ENCODE data around the gene TCFL5. TPM values are rescaled to one million over a fixed set of nuclear protein-coding genes. Genes with fewer than 3 reads are reported as not detected.

TCFL5 gene
- total RNA-seq = 10 to 100 TPM; 12.3 to 29.7 (median 18.8) TPM

- Histone ChIP-seq H3K9me3 (no peaks in the 10 kb centered on the region), H3K36me3 (peaks cover 5 to 9% (median 6%) of the 10 kb centered on the region in 4 donors), H3K4me3 (peak within 1 kb of the TSS; percentile 49 to 76 (median 56)), H3K27ac (replicated peaks in 1 of 4) (peak within 1 kb of the TSS; percentile 43 to 73 (median 65)), H3K4me1 (peaks cover 15 to 24% (median 20%) of the 10 kb centered on the region in 4 donors), H3K27me3 (no peaks in the 10 kb centered on the region)
- no peak for TF ChIP-seq EP300 (IDR thresholded peaks at IDR 0.05)
- peak in 1 of 3 experiments; percentile 4 for TF ChIP-seq CTCF (IDR thresholded peaks at IDR 0.05)
- peak; percentile 59 to 79 for TF ChIP-seq POLR2AphosphoS5 (IDR thresholded peaks at IDR 0.05)
- no peak for TF ChIP-seq POLR2A (IDR thresholded peaks at IDR 0.05; ENCODE audit: low read depth)
- no CpG with 5 or more reads among the region's 70 CpGs for WGBS
- intact Hi-C loops (cut with DNase I) = no loop called here
- peak; percentile 96 for DNase-seq (ENCODE audit: extremely low spot score)
Measured at GRCh38 chr20:62861726-62862336, at the start of gene TCFL5. TCFL5 (minus strand) TSS chr20:62861822; CDS start chr20:62861670, 152 bp downstream.

- no peak for DNase-seq (ENCODE audit: extremely low spot score)
- H3K4me1 ChIP-seq = peaks cover 37 to 63% (median 53%) of the 10 kb centered on the region in 4 donors
- peaks cover 63 to 82% (median 76%) of the 10 kb centered on the region in 4 donors for H3K36me3 ChIP-seq
- TF ChIP-seq POLR2AphosphoS5 (IDR thresholded peaks at IDR 0.05) = no peak
- no peak for TF ChIP-seq CTCF (IDR thresholded peaks at IDR 0.05)
- no peak for TF ChIP-seq POLR2A (IDR thresholded peaks at IDR 0.05; ENCODE audit: low read depth)
- TF ChIP-seq EP300 (IDR thresholded peaks at IDR 0.05) = no peak
- H3K9me3 ChIP-seq = no peaks in the 10 kb centered on the region
- H3K4me3 ChIP-seq = no peak overlapping the region
- WGBS = 93% methylated on average over 25 of the region's 45 CpGs
- H3K27ac ChIP-seq (replicated peaks in 1 of 4) = no peak overlapping the region
- intact Hi-C loops (cut with DNase I) = no loop called here
- no peaks in the 10 kb centered on the region for H3K27me3 ChIP-seq
Measured at GRCh38 chr20:62910777-62911497, 49.3 kb upstream of the TCFL5 start.

- H3K27me3 ChIP-seq = no peaks in the 10 kb centered on the region
- H3K4me3 ChIP-seq = no peak overlapping the region
- H3K9me3 ChIP-seq = no peaks in the 10 kb centered on the region
- 95% methylated on average over 11 of the region's 11 CpGs for WGBS
- H3K27ac ChIP-seq (replicated peaks in 1 of 4) = no peak overlapping the region
- intact Hi-C loops (cut with DNase I) = no loop called here
- H3K4me1 ChIP-seq = peaks cover 35 to 57% (median 47%) of the 10 kb centered on the region in 4 donors
- peaks cover 70 to 89% (median 82%) of the 10 kb centered on the region in 4 donors for H3K36me3 ChIP-seq
- DNase-seq (ENCODE audit: extremely low spot score) = no peak
- TF ChIP-seq EP300 (IDR thresholded peaks at IDR 0.05) (no peak), CTCF (IDR thresholded peaks at IDR 0.05) (no peak), POLR2AphosphoS5 (IDR thresholded peaks at IDR 0.05) (no peak), POLR2A (IDR thresholded peaks at IDR 0.05; ENCODE audit: low read depth) (no peak)
Measured at GRCh38 chr20:62910217-62910766, 48.7 kb upstream of the TCFL5 start.

- peaks cover 24 to 46% (median 35%) of the 10 kb centered on the region in 4 donors for H3K4me1 ChIP-seq
- no peak overlapping the region for H3K27ac ChIP-seq (replicated peaks in 1 of 4)
- 84% methylated on average over 18 of the region's 18 CpGs for WGBS
- H3K27me3 ChIP-seq = no peaks in the 10 kb centered on the region
- no peak overlapping the region for H3K4me3 ChIP-seq
- intact Hi-C loops (cut with DNase I) = no loop called here
- H3K9me3 ChIP-seq = no peaks in the 10 kb centered on the region
- TF ChIP-seq EP300 (IDR thresholded peaks at IDR 0.05) (no peak), POLR2A (IDR thresholded peaks at IDR 0.05; ENCODE audit: low read depth) (no peak), CTCF (IDR thresholded peaks at IDR 0.05) (no peak), POLR2AphosphoS5 (IDR thresholded peaks at IDR 0.05) (no peak)
- DNase-seq (ENCODE audit: extremely low spot score) = no peak
- H3K36me3 ChIP-seq = peaks cover 81 to 100% (median 93%) of the 10 kb centered on the region in 4 donors
Measured at GRCh38 chr20:62908971-62909791, 47.6 kb upstream of the TCFL5 start.
